Kidney epithelial cell (primary cell): ENCODE data around the gene YTHDF1. TPM values are rescaled to one million over a fixed set of nuclear protein-coding genes. Genes with fewer than 3 reads are reported as not detected.

Source experiments
- DNase-seq: peaks from one replicate; pipeline ENCODE4 v3.0.0-alpha.2; 2010; ENCODE audit warnings: low read depth
- H3K27me3 ChIP-seq: 2 replicates; pipeline ENCODE4 v1.6.0; 2011; ENCODE audit warnings: low read length; ENCODE audit not compliant: control insufficient read depth, insufficient read depth
- H3K36me3 ChIP-seq: 2 replicates; pipeline ENCODE4 v1.5.1; 2011; ENCODE audit warnings: low read length; ENCODE audit not compliant: control insufficient read depth, insufficient read depth
- H3K4me3 ChIP-seq: 2 replicates; pipeline ENCODE4 v1.5.1; 2011; ENCODE audit warnings: low read depth, mild to moderate bottlenecking, control low read depth, low read length
- total RNA-seq: library from RNA; depleted of rRNA; stranded (reverse); fragments of >200 nt; gene quantifications from 2 replicates; pipeline ENCODE4 v1.2.3, GENCODE V29; 2015
- TF ChIP-seq, protein P1 (sequence below): IDR thresholded peaks from 2 replicates; pipeline ENCODE4 v1.5.1; 2011; ENCODE audit warnings: mild to moderate bottlenecking, moderate library complexity, low read length, control low read depth, inconsistent platforms; ENCODE audit not compliant: insufficient read depth, poor library complexity, severe bottlenecking

The YTHDF1 gene
- total RNA-seq, 1 donor from 2014 or later: 54.8 TPM

DNA sequence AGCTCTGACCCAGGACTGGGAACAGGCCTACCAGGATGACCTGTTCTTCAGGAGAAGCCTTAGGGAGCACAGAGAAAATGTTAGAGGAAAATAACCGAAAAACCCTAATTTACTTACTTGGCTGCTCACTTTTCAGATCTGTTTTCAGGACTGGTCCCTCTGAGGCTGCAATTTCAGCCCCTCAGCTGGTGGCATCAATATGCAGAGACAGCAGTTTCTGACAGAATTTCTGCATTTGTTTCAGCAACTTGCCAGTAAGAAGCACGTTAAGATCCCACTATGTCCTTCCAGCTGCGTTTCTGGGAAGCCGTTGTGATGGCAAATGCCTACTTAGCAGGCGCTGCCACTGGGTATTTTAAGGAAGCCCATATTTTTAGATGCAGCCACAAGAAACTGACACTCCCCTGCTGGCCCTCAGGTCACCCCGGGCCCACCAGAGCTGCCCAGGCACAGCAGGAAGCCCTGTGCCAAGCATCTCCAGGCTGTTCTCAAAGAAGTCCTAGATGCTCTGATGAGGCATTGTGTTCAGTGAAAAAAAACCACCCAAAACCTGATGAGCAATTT, 7.5 kb downstream of the YTHDF1 start:
- no peak for DNase-seq
- peaks cover 5% of the 10 kb centered on the region for H3K36me3 ChIP-seq
- no peak overlapping the region for H3K4me3 ChIP-seq
- no peaks in the 10 kb centered on the region for H3K27me3 ChIP-seq
- TF ChIP-seq, protein P1, sequence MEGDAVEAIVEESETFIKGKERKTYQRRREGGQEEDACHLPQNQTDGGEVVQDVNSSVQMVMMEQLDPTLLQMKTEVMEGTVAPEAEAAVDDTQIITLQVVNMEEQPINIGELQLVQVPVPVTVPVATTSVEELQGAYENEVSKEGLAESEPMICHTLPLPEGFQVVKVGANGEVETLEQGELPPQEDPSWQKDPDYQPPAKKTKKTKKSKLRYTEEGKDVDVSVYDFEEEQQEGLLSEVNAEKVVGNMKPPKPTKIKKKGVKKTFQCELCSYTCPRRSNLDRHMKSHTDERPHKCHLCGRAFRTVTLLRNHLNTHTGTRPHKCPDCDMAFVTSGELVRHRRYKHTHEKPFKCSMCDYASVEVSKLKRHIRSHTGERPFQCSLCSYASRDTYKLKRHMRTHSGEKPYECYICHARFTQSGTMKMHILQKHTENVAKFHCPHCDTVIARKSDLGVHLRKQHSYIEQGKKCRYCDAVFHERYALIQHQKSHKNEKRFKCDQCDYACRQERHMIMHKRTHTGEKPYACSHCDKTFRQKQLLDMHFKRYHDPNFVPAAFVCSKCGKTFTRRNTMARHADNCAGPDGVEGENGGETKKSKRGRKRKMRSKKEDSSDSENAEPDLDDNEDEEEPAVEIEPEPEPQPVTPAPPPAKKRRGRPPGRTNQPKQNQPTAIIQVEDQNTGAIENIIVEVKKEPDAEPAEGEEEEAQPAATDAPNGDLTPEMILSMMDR: no peak

DNA sequence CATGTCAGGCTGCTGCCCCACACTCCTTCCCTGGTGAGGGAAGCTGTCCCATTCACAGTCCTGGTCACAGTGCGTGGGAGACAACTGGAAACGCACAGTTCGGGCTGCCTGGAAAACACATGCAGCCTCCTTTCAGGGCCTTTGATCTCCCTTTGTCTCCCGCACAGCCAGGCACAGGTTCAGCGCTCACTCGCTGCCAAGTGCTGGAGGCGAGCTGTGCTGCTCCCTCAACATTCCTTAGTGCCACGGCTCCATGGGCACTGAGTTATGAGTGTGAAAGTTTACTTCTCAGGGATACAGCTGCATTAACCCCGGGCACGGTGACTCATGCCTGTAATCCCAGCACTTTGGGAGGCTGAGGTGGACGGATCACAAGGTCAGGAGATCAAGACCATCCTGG, 9.1 kb downstream of the YTHDF1 start:
- TF ChIP-seq, protein P1: no peak
- peaks cover 8% of the 10 kb centered on the region for H3K36me3 ChIP-seq
- peak; percentile 71 for DNase-seq
- no peak overlapping the region for H3K4me3 ChIP-seq
- H3K27me3 ChIP-seq: no peaks in the 10 kb centered on the region

DNA sequence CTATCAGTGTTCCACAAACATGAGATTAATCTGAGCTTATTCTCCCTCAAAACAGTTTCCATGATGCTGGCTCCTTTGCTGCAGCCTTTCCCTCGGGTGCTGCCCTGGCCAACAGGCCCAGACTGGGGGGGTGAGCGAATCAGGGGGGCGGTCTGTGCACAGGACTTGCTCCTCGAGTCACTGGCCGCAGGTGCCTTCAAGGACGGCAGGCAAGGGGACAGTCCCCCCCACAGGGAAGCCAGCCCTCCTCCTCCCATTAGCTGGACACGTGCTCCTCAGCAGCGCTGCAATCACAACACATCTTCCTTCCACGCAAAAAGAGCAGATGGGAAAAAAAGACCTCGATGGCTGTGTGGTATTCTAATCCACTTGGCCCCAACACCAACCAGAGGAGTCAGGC, 10.0 kb downstream of the YTHDF1 start:
- DNase-seq: no peak
- H3K4me3 ChIP-seq: no peak overlapping the region
- H3K27me3 ChIP-seq: no peaks in the 10 kb centered on the region
- TF ChIP-seq, protein P1: no peak
- H3K36me3 ChIP-seq: peaks cover 6% of the 10 kb centered on the region

DNA sequence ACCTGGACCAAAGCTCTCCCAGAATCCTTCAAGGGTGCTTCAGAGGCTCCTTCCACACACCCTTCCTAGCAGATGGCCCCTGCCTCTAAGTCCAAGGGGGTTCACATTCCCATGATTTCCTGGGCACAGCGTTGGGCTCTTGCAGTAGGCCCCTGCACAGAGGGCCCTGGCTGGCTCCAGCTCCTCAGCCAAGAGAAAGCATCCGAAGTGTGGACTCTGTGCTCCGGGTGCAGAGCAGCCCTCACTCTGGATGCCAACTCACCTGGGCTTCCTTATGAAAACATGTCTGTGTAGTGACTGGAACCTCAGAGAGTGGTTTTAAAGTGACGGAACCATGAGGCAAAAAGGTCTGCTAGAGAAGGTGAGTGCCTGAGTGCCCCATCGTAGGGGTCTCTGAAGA, 11.6 kb downstream of the YTHDF1 start:
- Histone ChIP-seq H3K36me3 (peaks cover 5% of the 10 kb centered on the region), H3K4me3 (no peak overlapping the region), H3K27me3 (no peaks in the 10 kb centered on the region)
- TF ChIP-seq, protein P1: no peak
- no peak for DNase-seq

DNA sequence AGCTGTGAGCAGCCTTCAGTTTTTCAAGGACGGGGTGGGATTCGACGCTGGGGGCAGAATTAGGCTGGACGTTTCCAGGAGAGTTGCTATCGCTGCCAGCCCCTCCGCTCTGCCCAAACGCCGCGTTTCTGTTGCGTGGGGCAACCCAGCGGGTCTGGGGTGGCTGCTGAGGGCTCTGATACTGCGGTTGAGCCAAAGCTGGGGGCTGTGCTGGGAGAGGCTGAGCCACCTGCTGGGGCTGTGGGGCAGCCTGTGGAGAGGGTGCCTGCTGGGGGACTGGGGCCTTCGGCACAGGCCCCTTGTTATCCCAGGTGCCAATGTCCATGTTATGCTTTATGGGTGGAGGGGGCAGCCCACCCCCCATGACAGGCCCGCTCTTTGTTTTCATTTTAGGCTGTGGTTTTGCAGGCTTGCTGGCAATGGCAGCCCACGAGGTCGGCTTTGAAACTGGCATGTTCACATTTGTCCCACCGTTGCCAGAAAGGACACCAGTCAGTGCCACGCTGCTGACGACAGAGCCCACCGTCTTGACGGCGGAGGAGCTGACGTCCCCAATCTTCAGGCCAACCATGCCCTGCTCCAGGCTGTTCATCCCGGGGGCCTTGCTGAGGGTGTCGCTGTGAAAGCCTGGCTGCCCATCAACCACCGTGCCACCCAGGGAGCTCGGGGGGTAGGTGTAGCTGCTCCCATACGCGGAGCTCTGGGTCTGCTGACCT, 13.0 kb downstream of the YTHDF1 start:
- Histone ChIP-seq H3K27me3 (no peaks in the 10 kb centered on the region), H3K36me3 (peaks cover 2% of the 10 kb centered on the region), H3K4me3 (no peak overlapping the region)
- DNase-seq: no peak
- TF ChIP-seq, protein P1: no peak

DNA sequence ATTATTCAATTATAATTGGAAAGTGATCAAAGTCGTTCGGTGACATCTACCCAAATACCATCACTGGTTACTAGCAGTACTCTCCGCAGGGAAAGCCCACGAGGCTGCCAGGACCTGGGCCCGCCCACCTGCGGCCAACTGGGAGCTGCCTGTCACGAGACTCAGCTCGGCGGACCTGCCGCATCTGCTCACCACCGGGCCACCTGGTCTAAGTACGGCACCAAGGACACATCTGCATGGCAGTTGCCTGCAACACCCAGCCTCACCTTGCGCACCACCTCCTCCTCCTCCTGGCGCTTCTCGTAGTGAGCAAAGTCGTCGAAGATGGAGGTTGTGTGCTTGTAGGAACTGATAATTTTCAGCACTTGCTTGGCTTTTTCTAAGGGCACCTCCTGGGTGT, 13.9 kb downstream of the YTHDF1 start:
- Histone ChIP-seq H3K27me3 (no peaks in the 10 kb centered on the region), H3K4me3 (no peak overlapping the region), H3K36me3 (peaks cover 2% of the 10 kb centered on the region)
- DNase-seq: no peak
- TF ChIP-seq, protein P1: no peak
